T-cell (primary cell): Measurements from ENCODE around the gene MICU1. TPM values are rescaled to one million over a fixed set of nuclear protein-coding genes. Genes with fewer than 3 reads are reported as not detected.

Source experiments
- ATAC-seq, 4 experiments: fragments of 200-7000 bp in 3 of 4; fragments of 150-1000 bp in 1 of 4; cut with Tn5 transposase; replicated peaks in 1 of 4; 1 replicate in 3 of 4; 2 replicates in 1 of 4; pipeline ENCODE4 v1.10.0; 2021; ENCODE audit warnings: moderate library complexity in 3 of 4, mild to moderate bottlenecking in 2 of 4, moderate number of reproducible peaks in 1 of 4
- CTCF ChIA-PET, 2 donors: fragments of 300-600 bp; sonication (Branson Sonifier 250); formaldehyde crosslinking; loops; one replicate each; lab custom pipeline; 2022; ENCODE audit warnings: antibody characterized with exemption in 2 of 2; lab: Charles Lee
- POLR2A ChIA-PET, 2 donors: fragments of 300-600 bp; sonication (Branson Sonifier 250); formaldehyde crosslinking; loops; one replicate each; lab custom pipeline; 2022; ENCODE audit warnings: antibody characterized with exemption in 2 of 2; lab: Charles Lee
- DNase-seq, 35 experiments: peaks; one replicate each; pipeline versions ENCODE4 v3.0.0 to v3.0.0-alpha.2; 2013 to 2023
- H3K27ac ChIP-seq: one replicate; pipeline ENCODE4 v1.5.1; 2013; ENCODE audit warnings: low read length
- H3K27me3 ChIP-seq, 2 experiments: replicated peaks in 1 of 2; 1 replicate in 1 of 2; 2 replicates in 1 of 2; pipeline versions ENCODE4 v1.6.1 to v1.7.0; 2013; ENCODE audit warnings: low read length in 1 of 2, mixed read lengths in 1 of 2; ENCODE audit not compliant: control insufficient read depth in 2 of 2, insufficient read depth in 2 of 2; ENCODE audit errors: extremely low read depth in 1 of 2
- H3K36me3 ChIP-seq, 2 donors: 1 replicate in 1 of 2; 2 replicates in 1 of 2; pipeline versions ENCODE4 v1.6.1 to v1.7.0; 2013; ENCODE audit warnings: low read length in 1 of 2; ENCODE audit not compliant: control insufficient read depth in 2 of 2, insufficient read depth in 1 of 2; ENCODE audit errors: extremely low read depth in 1 of 2
- H3K4me1 ChIP-seq, 2 experiments: 1 replicate in 1 of 2; 2 replicates in 1 of 2; pipeline versions ENCODE4 v1.6.1 to v1.7.0; 2013; ENCODE audit warnings: low read length in 2 of 2, mixed read lengths in 1 of 2; ENCODE audit not compliant: insufficient read depth in 2 of 2, control insufficient read depth in 1 of 2; ENCODE audit errors: extremely low read depth in 1 of 2
- H3K4me3 ChIP-seq, 2 donors: 1 replicate in 1 of 2; 2 replicates in 1 of 2; pipeline versions ENCODE4 v1.5.1 to v1.7.0; 2013; ENCODE audit warnings: mild to moderate bottlenecking in 2 of 2, low read length in 1 of 2, moderate library complexity in 1 of 2; ENCODE audit not compliant: control insufficient read depth in 1 of 2; ENCODE audit errors: extremely low read depth in 1 of 2
- H3K9me3 ChIP-seq: 2 replicates; pipeline ENCODE4 v1.7.0; 2013
- H3K27ac Mint-ChIP-seq, 2 donors: one replicate each; pipeline ENCODE4 v1.8.0; 2020 to 2021; ENCODE audit warnings: mild to moderate bottlenecking in 2 of 2, mixed read lengths in 2 of 2
- H3K27me3 Mint-ChIP-seq, 2 donors: one replicate each; pipeline ENCODE4 v1.8.0; 2021 to 2022; ENCODE audit warnings: mixed read lengths in 2 of 2
- H3K36me3 Mint-ChIP-seq: one replicate; pipeline ENCODE4 v1.8.0; 2021; ENCODE audit warnings: mixed read lengths
- H3K4me1 Mint-ChIP-seq, 3 donors: one replicate each; pipeline ENCODE4 v1.8.0; 2020 to 2022; ENCODE audit warnings: mixed read lengths in 3 of 3, mild to moderate bottlenecking in 1 of 3
- H3K4me3 Mint-ChIP-seq, 3 donors: one replicate each; pipeline ENCODE4 v1.8.0; 2020 to 2022; ENCODE audit warnings: mild to moderate bottlenecking in 3 of 3, mixed read lengths in 3 of 3, moderate library complexity in 3 of 3
- H3K9me3 Mint-ChIP-seq, 3 donors: one replicate each; pipeline ENCODE4 v1.8.0; 2020 to 2022; ENCODE audit warnings: mixed read lengths in 3 of 3
- WGBS: methylation state at CpG from one replicate; pipeline ENCODE4 v1.1.5; 2013; ENCODE audit warnings: missing lambda C conversion rate; ENCODE audit not compliant: insufficient coverage; 5-methylcytosine and 5-hydroxymethylcytosine counted together
- total RNA-seq, 35 experiments: library from RNA in 6 of 35; stranded (reverse) in 6 of 35; fragments of 120-200 nt in 1 of 35; gene quantifications; one replicate each; pipeline versions ENCODE4 v1.2.1 to v1.2.4 and lab custom pipeline; 2013 to 2026

MICU1 gene
- total RNA-seq, 5 donors from 2014 or later (not counting 1 experiment from before 2014, with no cell fraction given): 16.9 to 23.3 (median 19.9) TPM

GRCh38 chr10:72601144-72601543 is 24.7 kb downstream of the MICU1 start:
- Histone ChIP-seq H3K9me3 (no peaks in the 10 kb centered on the region), H3K27me3 (no peaks in the 10 kb centered on the region), H3K27ac (no peak overlapping the region), H3K4me1 (no peaks in the 10 kb centered on the region), H3K36me3 (no peaks in the 10 kb centered on the region), H3K4me3 (no peak overlapping the region)
- POLR2A ChIA-PET: no interaction called here
- H3K9me3 Mint-ChIP-seq: no peaks in the 10 kb centered on the region
- no peak overlapping the region for H3K4me3 Mint-ChIP-seq
- no peaks in the 10 kb centered on the region for H3K27me3 Mint-ChIP-seq
- no peak for ATAC-seq
- peaks cover 7 to 17% (median 9%) of the 10 kb centered on the region in 3 donors for H3K4me1 Mint-ChIP-seq
- no CpG with 5 or more reads among the region's 2 CpGs for WGBS
- no peak overlapping the region for H3K27ac Mint-ChIP-seq
- DNase-seq: no peak
- CTCF ChIA-PET: interaction anchor here in 1 of 2 donors (0.6 kb wide), 3 partner anchors 49 to 428 kb away, joined by 3 to 5 read pairs (median 5); no protein-coding TSS in a partner anchor
- peaks cover 18% of the 10 kb centered on the region for H3K36me3 Mint-ChIP-seq

GRCh38 chr10:72598769-72599701 is 26.8 kb downstream of the MICU1 start:
- no peak overlapping the region for H3K4me3 Mint-ChIP-seq
- POLR2A ChIA-PET: no interaction called here
- CTCF ChIA-PET: interaction anchor here in 1 of 2 donors (1.2 kb wide), 1 partner anchor 26 kb away, joined by 3 read pairs; no protein-coding TSS in a partner anchor
- H3K27ac Mint-ChIP-seq: no peak overlapping the region
- Histone ChIP-seq H3K4me1 (no peaks in the 10 kb centered on the region), H3K36me3 (no peaks in the 10 kb centered on the region), H3K9me3 (no peaks in the 10 kb centered on the region), H3K4me3 (no peak overlapping the region), H3K27me3 (no peaks in the 10 kb centered on the region), H3K27ac (no peak overlapping the region)
- H3K36me3 Mint-ChIP-seq: peaks cover 20% of the 10 kb centered on the region
- 100% methylated on average over 2 of the region's 4 CpGs for WGBS
- H3K4me1 Mint-ChIP-seq: peaks cover 4 to 9% (median 8%) of the 10 kb centered on the region in 3 donors
- no peaks in the 10 kb centered on the region for H3K9me3 Mint-ChIP-seq
- ATAC-seq (no peak), DNase-seq (no peak)
- H3K27me3 Mint-ChIP-seq: no peaks in the 10 kb centered on the region

DNA sequence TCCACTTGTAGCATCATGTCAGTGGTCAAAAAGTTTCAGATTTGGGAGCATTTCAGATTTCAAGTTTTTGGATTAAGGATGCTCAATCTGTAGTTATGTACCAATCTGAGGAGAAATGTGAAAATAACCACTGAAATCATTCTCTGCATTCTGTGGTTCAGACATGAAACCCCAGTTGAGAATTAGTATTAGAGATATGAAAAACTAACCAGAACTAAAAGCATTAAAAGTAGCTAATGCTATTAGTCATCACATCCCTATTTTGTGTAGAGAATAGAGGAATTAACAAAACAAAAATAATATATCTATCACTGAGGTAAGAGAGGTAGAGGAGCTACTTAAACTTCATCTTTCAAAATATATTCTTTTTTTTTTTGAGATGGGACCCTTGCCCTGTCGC is 28.0 kb downstream of the MICU1 start:
- no peaks in the 10 kb centered on the region for H3K27me3 Mint-ChIP-seq
- WGBS: 100% methylated on average over 1 of the region's 1 CpG
- DNase-seq: no peak
- H3K36me3 Mint-ChIP-seq: peaks cover 27% of the 10 kb centered on the region
- peaks cover 7 to 15% (median 14%) of the 10 kb centered on the region in 3 donors for H3K4me1 Mint-ChIP-seq
- Histone ChIP-seq H3K27me3 (no peaks in the 10 kb centered on the region), H3K4me3 (no peak overlapping the region), H3K9me3 (no peaks in the 10 kb centered on the region), H3K4me1 (no peaks in the 10 kb centered on the region), H3K36me3 (no peaks in the 10 kb centered on the region), H3K27ac (no peak overlapping the region)
- POLR2A ChIA-PET: no interaction called here
- H3K4me3 Mint-ChIP-seq: no peak overlapping the region
- ATAC-seq: no peak
- H3K27ac Mint-ChIP-seq: no peak overlapping the region
- CTCF ChIA-PET: interaction anchor here in 1 of 2 donors (1.2 kb wide), 1 partner anchor 27 kb away, joined by 3 read pairs; no protein-coding TSS in a partner anchor
- H3K9me3 Mint-ChIP-seq: no peaks in the 10 kb centered on the region

GRCh38 chr10:72595436-72595835 is 30.4 kb downstream of the MICU1 start:
- ChIA-PET CTCF (interaction anchor here (0.7 kb wide), 2 partner anchors 8 to 22 kb away, joined by 5 to 12 read pairs; no protein-coding TSS in a partner anchor), POLR2A (no interaction called here)
- H3K27me3 Mint-ChIP-seq: no peaks in the 10 kb centered on the region
- peaks cover 0 to 4% (median 0%) of the 10 kb centered on the region in 3 donors for H3K9me3 Mint-ChIP-seq
- peaks cover 17 to 25% (median 22%) of the 10 kb centered on the region in 3 donors for H3K4me1 Mint-ChIP-seq
- Histone ChIP-seq H3K4me1 (no peaks in the 10 kb centered on the region), H3K27ac (no peak overlapping the region), H3K9me3 (no peaks in the 10 kb centered on the region), H3K36me3 (no peaks in the 10 kb centered on the region), H3K4me3 (no peak overlapping the region), H3K27me3 (no peaks in the 10 kb centered on the region)
- no peak for ATAC-seq
- WGBS: no CpG with 5 or more reads among the region's 1 CpG
- peaks cover 26% of the 10 kb centered on the region for H3K36me3 Mint-ChIP-seq
- H3K4me3 Mint-ChIP-seq: no peak overlapping the region
- no peak overlapping the region for H3K27ac Mint-ChIP-seq
- no peak for DNase-seq

- Mint-ChIP-seq H3K36me3 (peaks cover 26% of the 10 kb centered on the region), H3K27ac (no peak overlapping the region), H3K4me1 (peaks cover 18 to 26% (median 22%) of the 10 kb centered on the region in 3 donors), H3K9me3 (peaks cover 0 to 4% (median 0%) of the 10 kb centered on the region in 3 donors), H3K4me3 (no peak overlapping the region), H3K27me3 (no peaks in the 10 kb centered on the region)
- CTCF ChIA-PET: no interaction called here
- H3K9me3 ChIP-seq: no peaks in the 10 kb centered on the region
- no peak for ATAC-seq
- H3K4me1 ChIP-seq: no peaks in the 10 kb centered on the region
- H3K27me3 ChIP-seq: no peaks in the 10 kb centered on the region
- no CpG with 5 or more reads among the region's 1 CpG for WGBS
- H3K4me3 ChIP-seq: no peak overlapping the region
- DNase-seq: no peak
- H3K36me3 ChIP-seq: no peaks in the 10 kb centered on the region
- POLR2A ChIA-PET: no interaction called here
- no peak overlapping the region for H3K27ac ChIP-seq
These were observed 31.9 kb downstream of the MICU1 start for GRCh38 chr10:72593963-72594362.

GRCh38 chr10:72588266-72588665 is 37.6 kb downstream of the MICU1 start:
- WGBS: no CpG with 5 or more reads among the region's 3 CpGs
- ChIA-PET POLR2A (no interaction called here), CTCF (no interaction called here)
- Mint-ChIP-seq H3K4me1 (peaks cover 25 to 37% (median 27%) of the 10 kb centered on the region in 3 donors), H3K9me3 (peaks cover 0 to 4% (median 0%) of the 10 kb centered on the region in 3 donors), H3K36me3 (peaks cover 21% of the 10 kb centered on the region), H3K27me3 (no peaks in the 10 kb centered on the region), H3K27ac (no peak overlapping the region), H3K4me3 (no peak overlapping the region)
- Histone ChIP-seq H3K4me1 (no peaks in the 10 kb centered on the region), H3K27ac (no peak overlapping the region), H3K9me3 (no peaks in the 10 kb centered on the region), H3K36me3 (no peaks in the 10 kb centered on the region), H3K27me3 (no peaks in the 10 kb centered on the region), H3K4me3 (no peak overlapping the region)
- DNase-seq: no peak
- no peak for ATAC-seq
